Caco-2 (cell line): ENCODE results near the gene PRKAG2. TPM values are rescaled to one million over a fixed set of nuclear protein-coding genes. Genes with fewer than 3 reads are reported as not detected.

Experiments
- BruUV-seq: library from RNA; stranded (reverse); fragments of 400-500 nt; replicated peaks from 2 replicates; lab custom pipeline; 2021; lab: Mats Ljungman, UMichigan
- CTCF ChIA-PET: fragments of 300-600 bp; sonication (Branson Sonifier 250); formaldehyde crosslinking; loops from one replicate; lab custom pipeline; 2022; ENCODE audit warnings: antibody characterized with exemption; lab: Charles Lee
- POLR2A ChIA-PET: fragments of 300-600 bp; sonication (Branson Sonifier 250); formaldehyde crosslinking; loops from one replicate; lab custom pipeline; 2022; ENCODE audit warnings: antibody characterized with exemption; lab: Charles Lee
- DNase-seq, 2 experiments: peaks; one replicate each; pipeline versions ENCODE4 v3.0.0 to v3.0.0-alpha.2; 2020 to 2022
- H3K27me3 ChIP-seq: replicated peaks from 2 replicates; pipeline ENCODE4 v1.6.0; 2011; ENCODE audit warnings: low read length; ENCODE audit not compliant: control insufficient read depth, insufficient read depth
- H3K36me3 ChIP-seq: 2 replicates; pipeline ENCODE4 v1.5.1; 2011; ENCODE audit warnings: low read length; ENCODE audit not compliant: control insufficient read depth, insufficient read depth
- H3K4me1 ChIP-seq: fragments of 250-450 bp; sonication (Bioruptor Pico); 2 replicates; pipeline ENCODE4 v1.5.1; 2020; ENCODE audit warnings: mild to moderate bottlenecking
- H3K4me3 ChIP-seq: 2 replicates; pipeline ENCODE4 v1.5.1; 2011; ENCODE audit warnings: low read depth, mild to moderate bottlenecking, control low read depth, low read length
- H3K9me3 ChIP-seq: fragments of 250-450 bp; sonication (Bioruptor Pico); 2 replicates; pipeline ENCODE4 v1.5.1; 2020; ENCODE audit warnings: mild to moderate bottlenecking, moderate library complexity
- H3K27ac Mint-ChIP-seq: one replicate; pipeline ENCODE4 v1.8.0; 2022; ENCODE audit warnings: mixed read lengths; ENCODE audit not compliant: unreplicated experiment
- H3K27me3 Mint-ChIP-seq: one replicate; pipeline ENCODE4 v1.8.0; 2022; ENCODE audit warnings: mixed read lengths; ENCODE audit not compliant: insufficient read depth, unreplicated experiment
- H3K36me3 Mint-ChIP-seq: one replicate; pipeline ENCODE4 v1.8.0; 2022; ENCODE audit warnings: mild to moderate bottlenecking, mixed read lengths; ENCODE audit not compliant: insufficient read depth, unreplicated experiment
- H3K4me1 Mint-ChIP-seq: one replicate; pipeline ENCODE4 v1.8.0; 2022; ENCODE audit warnings: low read depth, mixed read lengths; ENCODE audit not compliant: unreplicated experiment
- H3K4me3 Mint-ChIP-seq: one replicate; pipeline ENCODE4 v1.8.0; 2022; ENCODE audit warnings: mild to moderate bottlenecking, moderate library complexity, mixed read lengths; ENCODE audit not compliant: unreplicated experiment
- H3K9me3 Mint-ChIP-seq: one replicate; pipeline ENCODE4 v1.8.0; 2022; ENCODE audit warnings: mixed read lengths; ENCODE audit not compliant: unreplicated experiment
- CTCF ChIP-seq, 2 experiments: fragments of 200-600 bp in 1 of 2; IDR thresholded peaks; 1 replicate in 1 of 2; 2 replicates in 1 of 2; pipeline versions ENCODE4 v1.5.1 to v1.8.0; 2011 to 2022; ENCODE audit warnings: antibody characterized with exemption in 1 of 2, control low read depth in 1 of 2, inconsistent platforms in 1 of 2, low read depth in 1 of 2, low read length in 1 of 2, mild to moderate bottlenecking in 1 of 2, moderate library complexity in 1 of 2; ENCODE audit not compliant: insufficient read depth in 1 of 2, severe bottlenecking in 1 of 2, unreplicated experiment in 1 of 2
- intact Hi-C: fragments of 100-400 bp; cut with micrococcal nuclease; formaldehyde crosslinking; loops from one replicate; pipeline ENCODE4 v1.10.0; 2022; ENCODE audit not compliant: unreplicated experiment
- total RNA-seq: library from RNA; stranded (reverse); gene quantifications from 2 replicates; pipeline ENCODE4 v1.2.3, GENCODE V29; 2022

The PRKAG2 gene
- total RNA-seq, 1 experiment from 2014 or later, result 15.9 TPM

DNA sequence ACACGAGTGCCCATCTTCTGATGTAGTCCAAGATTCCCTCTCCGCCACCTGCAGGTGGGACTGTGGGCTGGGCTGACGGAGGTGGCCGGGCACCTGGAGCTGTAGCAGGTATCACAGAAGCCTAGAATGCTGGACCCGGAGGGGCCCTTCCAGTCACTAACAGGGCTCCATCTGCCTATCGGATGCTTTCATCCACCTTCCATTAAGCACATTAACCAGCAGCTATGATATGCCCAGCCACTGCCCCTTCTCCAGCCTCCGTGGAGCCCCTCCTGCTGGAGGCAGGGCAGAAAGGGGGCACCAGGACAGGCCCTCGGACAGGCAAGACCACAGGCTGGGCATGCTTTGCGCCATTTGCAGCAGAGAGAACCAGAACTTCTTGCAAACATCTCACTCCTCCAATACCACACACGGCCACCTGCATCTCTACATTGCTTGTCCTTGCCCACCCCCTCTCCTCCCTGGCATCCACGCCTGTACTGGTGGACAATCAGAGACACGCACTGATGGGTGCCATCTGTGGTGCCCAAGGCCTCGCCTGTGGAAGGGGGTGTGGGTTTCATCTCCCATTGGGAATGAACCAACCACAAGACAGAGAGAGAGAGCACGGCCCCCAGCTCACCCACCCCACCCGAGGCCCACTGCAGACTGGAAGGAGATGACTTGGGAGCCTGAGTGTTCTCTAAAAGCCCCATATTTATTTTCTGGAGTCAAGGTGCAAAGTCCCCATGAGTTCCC lies 16.8 kb downstream of the PRKAG2 start:
- Histone ChIP-seq H3K4me1 (no peaks in the 10 kb centered on the region), H3K4me3 (no peak overlapping the region), H3K36me3 (no peaks in the 10 kb centered on the region), H3K27me3 (no peaks in the 10 kb centered on the region), H3K9me3 (no peaks in the 10 kb centered on the region)
- Mint-ChIP-seq H3K27ac (no peak overlapping the region), H3K9me3 (no peaks in the 10 kb centered on the region), H3K4me3 (no peak overlapping the region), H3K4me1 (peaks cover 6% of the 10 kb centered on the region), H3K36me3 (no peaks in the 10 kb centered on the region), H3K27me3 (peaks cover 4% of the 10 kb centered on the region)
- intact Hi-C loops, result no loop called here
- ChIA-PET CTCF (no interaction called here), POLR2A (no interaction called here)
- DNase-seq, result no peak
- no TSS peak for BruUV-seq
- TF ChIP-seq CTCF (IDR thresholded peaks at IDR 0.05; ENCODE audit: insufficient read depth in 1 of 2, low read depth in 1 of 2, low read length in 1 of 2, severe bottlenecking in 1 of 2, unreplicated experiment in 1 of 2), result no peak

DNA sequence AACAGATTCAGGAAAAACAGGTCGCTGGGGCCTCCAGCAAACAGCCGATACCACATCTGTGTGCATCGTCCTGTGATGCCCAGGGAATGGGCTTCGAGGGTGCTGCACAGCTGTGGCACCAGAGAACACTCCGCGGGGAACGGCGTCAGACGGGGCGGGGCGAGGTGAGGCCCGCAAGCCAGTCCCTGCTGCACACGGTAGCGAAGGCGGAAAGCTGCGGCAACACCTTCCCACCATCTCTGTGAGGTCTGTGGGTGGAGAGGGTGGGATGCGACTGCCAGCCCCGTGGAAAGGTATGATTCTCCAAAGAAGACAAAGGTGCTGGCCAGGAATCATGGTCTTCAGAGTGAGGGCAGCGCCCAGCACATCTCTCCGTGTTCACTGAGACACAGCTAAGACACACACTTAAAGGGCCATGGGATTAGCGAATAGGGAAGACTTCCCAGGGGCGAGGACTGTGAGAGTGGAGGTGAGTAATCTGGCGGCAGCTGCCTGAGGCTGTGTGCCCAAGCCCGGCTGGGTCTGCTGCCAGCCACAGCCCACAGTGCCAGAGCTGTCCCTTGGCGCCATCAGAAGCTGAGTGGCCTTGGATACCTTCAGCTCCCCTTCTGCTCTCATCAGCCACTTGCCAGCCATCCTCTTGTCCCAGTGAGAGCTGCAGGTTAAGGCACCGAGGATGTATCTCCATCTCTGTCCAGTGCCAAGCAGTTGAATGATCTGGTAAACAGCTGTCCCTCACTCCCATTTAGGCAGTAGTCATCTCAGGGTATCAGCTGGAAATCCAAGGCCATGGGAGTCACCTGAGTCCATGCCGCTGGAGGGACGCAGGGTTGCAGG lies 17.6 kb downstream of the PRKAG2 start:
- TF ChIP-seq CTCF (IDR thresholded peaks at IDR 0.05; ENCODE audit: insufficient read depth in 1 of 2, low read depth in 1 of 2, low read length in 1 of 2, severe bottlenecking in 1 of 2, unreplicated experiment in 1 of 2), result no peak
- no peak for DNase-seq
- BruUV-seq, result no TSS peak
- Mint-ChIP-seq H3K9me3 (no peaks in the 10 kb centered on the region), H3K27me3 (peaks cover 4% of the 10 kb centered on the region), H3K36me3 (no peaks in the 10 kb centered on the region), H3K4me3 (no peak overlapping the region), H3K4me1 (peaks cover 6% of the 10 kb centered on the region), H3K27ac (no peak overlapping the region)
- H3K4me3 ChIP-seq, result no peak overlapping the region
- intact Hi-C loops, result no loop called here
- H3K36me3 ChIP-seq, result no peaks in the 10 kb centered on the region
- no peaks in the 10 kb centered on the region for H3K9me3 ChIP-seq
- ChIA-PET POLR2A (no interaction called here), CTCF (no interaction called here)
- H3K4me1 ChIP-seq, result no peaks in the 10 kb centered on the region
- H3K27me3 ChIP-seq, result no peaks in the 10 kb centered on the region

DNA sequence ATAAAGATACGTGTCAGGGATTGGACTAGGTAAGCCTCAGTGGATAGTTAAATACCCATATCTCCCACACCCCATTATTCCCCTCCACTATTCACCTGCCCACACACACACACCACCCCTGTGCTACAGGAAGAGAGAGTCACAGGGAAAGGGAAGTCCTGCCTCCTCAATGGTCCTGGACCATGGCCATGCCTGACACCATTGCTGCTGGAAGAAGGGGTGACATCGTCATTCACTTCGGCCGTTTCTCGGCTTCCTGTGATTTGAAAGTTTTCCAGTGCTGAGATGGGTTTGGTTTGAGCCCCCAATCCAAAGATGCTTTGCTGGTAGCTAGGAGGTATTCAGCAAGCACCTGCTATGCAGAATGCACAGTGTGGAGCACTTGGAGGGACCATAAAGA lies 18.5 kb downstream of the PRKAG2 start:
- Histone ChIP-seq H3K36me3 (no peaks in the 10 kb centered on the region), H3K27me3 (no peaks in the 10 kb centered on the region), H3K9me3 (no peaks in the 10 kb centered on the region), H3K4me3 (no peak overlapping the region), H3K4me1 (no peaks in the 10 kb centered on the region)
- intact Hi-C loops, result no loop called here
- no peak for TF ChIP-seq CTCF (IDR thresholded peaks at IDR 0.05; ENCODE audit: insufficient read depth in 1 of 2, low read depth in 1 of 2, low read length in 1 of 2, severe bottlenecking in 1 of 2, unreplicated experiment in 1 of 2)
- DNase-seq, result no peak
- Mint-ChIP-seq H3K36me3 (no peaks in the 10 kb centered on the region), H3K4me1 (peaks cover 6% of the 10 kb centered on the region), H3K9me3 (no peaks in the 10 kb centered on the region), H3K27ac (no peak overlapping the region), H3K4me3 (no peak overlapping the region), H3K27me3 (peaks cover 4% of the 10 kb centered on the region)
- ChIA-PET CTCF (no interaction called here), POLR2A (no interaction called here)
- BruUV-seq, result no TSS peak
